EL (cell line): ENCODE data around the gene MUTYH.
"Not testable (repeated sequence)": the region's sequence is repeated elsewhere in the genome, so short reads cannot be mapped to it uniquely, and the experiment has no call there.

Experiments used
- DNase-seq: peaks from one replicate; pipeline ENCODE4 v3.0.0-alpha.2; 2016

MUTYH gene

GRCh38 chr1:45319761-45320160 lies 20.5 kb downstream of the MUTYH start:
- no peak for DNase-seq

GRCh38 chr1:45317166-45317565 lies 23.1 kb downstream of the MUTYH start:
- no peak for DNase-seq

GRCh38 chr1:45314266-45314665 lies 26.0 kb downstream of the MUTYH start:
- DNase-seq = no peak

GRCh38 chr1:45306905-45307304 lies 33.3 kb downstream of the MUTYH start:
- DNase-seq = no peak

- DNase-seq = peak; percentile 64
Observed at GRCh38 chr1:45306319-45306718, 33.9 kb downstream of the MUTYH start.

GRCh38 chr1:45305231-45305630 lies 35.0 kb downstream of the MUTYH start:
- DNase-seq = no peak

- DNase-seq = no peak
Observed at GRCh38 chr1:45304311-45305081, 35.7 kb downstream of the MUTYH start.

- peak; percentile 99 for DNase-seq
Observed at GRCh38 chr1:45303520-45304310, 36.5 kb downstream of the MUTYH start.

- no peak for DNase-seq
Observed at GRCh38 chr1:45302505-45303150, 37.6 kb downstream of the MUTYH start.

GRCh38 chr1:45300669-45300997 lies 39.6 kb downstream of the MUTYH start:
- no peak for DNase-seq

- DNase-seq = peak; percentile 74
Observed at GRCh38 chr1:45299981-45300668, 40.1 kb downstream of the MUTYH start.

- DNase-seq = no peak
Observed at GRCh38 chr1:45299296-45299695, 40.9 kb downstream of the MUTYH start.

- no peak for DNase-seq
Observed at GRCh38 chr1:45297666-45298356, 42.4 kb downstream of the MUTYH start.

- DNase-seq = no peak
Observed at GRCh38 chr1:45291716-45292115, 48.5 kb downstream of the MUTYH start.

GRCh38 chr1:45291002-45291401 lies 49.2 kb downstream of the MUTYH start:
- DNase-seq = not testable (repeated sequence)

GRCh38 chr1:45286521-45286920 lies 53.7 kb downstream of the MUTYH start:
- not testable (repeated sequence) for DNase-seq

- not testable (repeated sequence) for DNase-seq
Observed at GRCh38 chr1:45284858-45285257, 55.4 kb downstream of the MUTYH start.

GRCh38 chr1:45282351-45282750 lies 57.9 kb downstream of the MUTYH start:
- no peak for DNase-seq
